ENCODE data around the gene ARHGAP15. TPM values are rescaled to one million over a fixed set of nuclear protein-coding genes. Genes with fewer than 3 reads are reported as not detected.
A peak's percentile ranks its signal among the peaks of the same experiment; 100 is the strongest.

ARHGAP15 gene
- total RNA-seq, 2 experiments from 2014 or later, result 71.3 to 72.8 TPM

GRCh38 chr2:143460382-143460781 is 331.2 kb downstream of the ARHGAP15 start:
- POLR2A ChIA-PET, result no interaction called here
- peaks cover 20% of the 10 kb centered on the region for H3K4me1 Mint-ChIP-seq (ENCODE audit: low read depth)
- CTCF ChIA-PET, result no interaction called here
- intact Hi-C loops (cut with micrococcal nuclease), result no loop called here
- no peak for TF ChIP-seq CTCF (IDR thresholded peaks at IDR 0.05)
- H3K9me3 Mint-ChIP-seq, result no peaks in the 10 kb centered on the region
- no peaks in the 10 kb centered on the region for H3K27me3 Mint-ChIP-seq
- ATAC-seq (no peak), DNase-seq (no peak)
- no peak overlapping the region for H3K27ac Mint-ChIP-seq
- no peak overlapping the region for H3K4me3 Mint-ChIP-seq
- peaks cover 15% of the 10 kb centered on the region for H3K36me3 Mint-ChIP-seq (ENCODE audit: low read depth)

GRCh38 chr2:143463719-143464118 is 334.5 kb downstream of the ARHGAP15 start:
- H3K4me1 Mint-ChIP-seq (ENCODE audit: low read depth), result peaks cover 40% of the 10 kb centered on the region
- ChIA-PET CTCF (interaction anchor here (1.0 kb wide), 1 partner anchor 307 kb away, joined by 3 read pairs; no protein-coding TSS in a partner anchor), POLR2A (no interaction called here)
- intact Hi-C loops (cut with micrococcal nuclease), result no loop called here
- H3K36me3 Mint-ChIP-seq (ENCODE audit: low read depth), result peaks cover 9% of the 10 kb centered on the region
- no peak overlapping the region for H3K4me3 Mint-ChIP-seq
- peak; percentile 81 for ATAC-seq
- H3K27me3 Mint-ChIP-seq, result no peaks in the 10 kb centered on the region
- DNase-seq, result peak; percentile 37
- TF ChIP-seq CTCF (IDR thresholded peaks at IDR 0.05), result no peak
- no peaks in the 10 kb centered on the region for H3K9me3 Mint-ChIP-seq
- H3K27ac Mint-ChIP-seq, result no peak overlapping the region

- no peaks in the 10 kb centered on the region for H3K27me3 Mint-ChIP-seq
- no peak overlapping the region for H3K27ac Mint-ChIP-seq
- POLR2A ChIA-PET, result no interaction called here
- H3K4me1 Mint-ChIP-seq (ENCODE audit: low read depth), result peaks cover 48% of the 10 kb centered on the region
- CTCF ChIA-PET, result no interaction called here
- DNase-seq, result no peak
- no peak overlapping the region for H3K4me3 Mint-ChIP-seq
- intact Hi-C loops (cut with micrococcal nuclease), result no loop called here
- TF ChIP-seq CTCF (IDR thresholded peaks at IDR 0.05), result no peak
- peaks cover 9% of the 10 kb centered on the region for H3K36me3 Mint-ChIP-seq (ENCODE audit: low read depth)
- ATAC-seq, result no peak
- H3K9me3 Mint-ChIP-seq, result no peaks in the 10 kb centered on the region
These were observed 337.2 kb downstream of the ARHGAP15 start for GRCh38 chr2:143466391-143466790.

GRCh38 chr2:143467011-143467410 is 337.8 kb downstream of the ARHGAP15 start:
- ChIA-PET CTCF (no interaction called here), POLR2A (no interaction called here)
- Mint-ChIP-seq H3K27me3 (no peaks in the 10 kb centered on the region), H3K9me3 (no peaks in the 10 kb centered on the region), H3K27ac (no peak overlapping the region), H3K36me3 (ENCODE audit: low read depth) (peaks cover 12% of the 10 kb centered on the region), H3K4me3 (no peak overlapping the region), H3K4me1 (ENCODE audit: low read depth) (peaks cover 48% of the 10 kb centered on the region)
- no peak for DNase-seq
- intact Hi-C loops (cut with micrococcal nuclease), result no loop called here
- no peak for ATAC-seq
- TF ChIP-seq CTCF (IDR thresholded peaks at IDR 0.05), result no peak

- POLR2A ChIA-PET, result no interaction called here
- intact Hi-C loops (cut with micrococcal nuclease), result no loop called here
- no peaks in the 10 kb centered on the region for H3K27me3 Mint-ChIP-seq
These were observed 339.2 kb downstream of the ARHGAP15 start for GRCh38 chr2:143468341-143468888.

More at GRCh38 chr2:143468341-143468888, 339.2 kb downstream of the ARHGAP15 start:
- peak overlapping the region; percentile 75 for H3K27ac Mint-ChIP-seq
- ATAC-seq, result peak; percentile 72
- no peaks in the 10 kb centered on the region for H3K9me3 Mint-ChIP-seq
- H3K36me3 Mint-ChIP-seq (ENCODE audit: low read depth), result peaks cover 13% of the 10 kb centered on the region
- no peak overlapping the region for H3K4me3 Mint-ChIP-seq
- DNase-seq, result no peak
- peaks cover 44% of the 10 kb centered on the region for H3K4me1 Mint-ChIP-seq (ENCODE audit: low read depth)
- CTCF ChIA-PET, result interaction anchor here (0.8 kb wide), 1 partner anchor 147 kb away, joined by 3 read pairs; no protein-coding TSS in a partner anchor
- no peak for TF ChIP-seq CTCF (IDR thresholded peaks at IDR 0.05)
